GM12874 (cell line): Measurements from ENCODE around the gene TXN.

Experiments used
- TF ChIP-seq, protein P1 (sequence below): IDR thresholded peaks from 2 replicates; pipeline ENCODE4 v1.5.1; 2011; ENCODE audit warnings: low read depth, mild to moderate bottlenecking, control low read depth, low read length, moderate library complexity; ENCODE audit not compliant: insufficient read depth

Gene TXN

DNA sequence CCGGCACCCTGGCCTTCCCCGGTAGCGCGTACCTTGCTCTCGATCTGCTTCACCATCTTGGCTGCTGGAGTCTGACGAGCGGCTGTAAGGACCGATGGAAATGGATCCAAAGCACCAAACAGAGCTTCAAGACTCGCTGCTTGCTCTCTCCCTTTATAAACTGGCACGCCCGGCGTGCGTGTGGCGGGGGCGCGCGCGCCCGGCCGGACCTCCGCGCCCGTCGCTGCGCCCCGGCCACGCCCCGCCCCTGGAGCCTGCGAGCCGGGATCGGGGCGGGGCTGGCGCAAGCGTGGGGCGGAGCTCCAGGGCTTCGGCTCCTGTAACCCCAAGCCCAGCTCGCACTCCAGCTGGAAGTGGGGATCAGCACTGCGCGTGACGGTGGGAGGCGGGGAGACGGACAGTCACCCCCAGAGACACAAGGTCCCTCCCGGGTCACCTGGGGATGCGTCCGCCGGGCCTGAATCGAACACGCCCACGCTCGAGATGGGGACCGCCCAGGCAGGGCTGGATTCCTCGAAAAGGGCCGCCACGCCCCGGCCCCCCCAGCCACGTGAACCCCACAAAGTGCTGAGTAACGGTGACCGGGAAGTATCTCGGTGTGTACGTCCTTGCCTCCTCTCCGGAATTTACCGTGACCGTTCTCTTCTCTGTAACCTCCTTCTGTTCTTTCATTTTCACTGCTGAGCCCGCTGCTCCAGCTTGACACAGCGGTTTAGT lies at the start of gene TXN:
TSS of gene TXN (minus strand) at position 128 of the 717 bp plus-strand sequence. CDS start at position 56, 72 bp downstream.
- TF ChIP-seq, protein P1, sequence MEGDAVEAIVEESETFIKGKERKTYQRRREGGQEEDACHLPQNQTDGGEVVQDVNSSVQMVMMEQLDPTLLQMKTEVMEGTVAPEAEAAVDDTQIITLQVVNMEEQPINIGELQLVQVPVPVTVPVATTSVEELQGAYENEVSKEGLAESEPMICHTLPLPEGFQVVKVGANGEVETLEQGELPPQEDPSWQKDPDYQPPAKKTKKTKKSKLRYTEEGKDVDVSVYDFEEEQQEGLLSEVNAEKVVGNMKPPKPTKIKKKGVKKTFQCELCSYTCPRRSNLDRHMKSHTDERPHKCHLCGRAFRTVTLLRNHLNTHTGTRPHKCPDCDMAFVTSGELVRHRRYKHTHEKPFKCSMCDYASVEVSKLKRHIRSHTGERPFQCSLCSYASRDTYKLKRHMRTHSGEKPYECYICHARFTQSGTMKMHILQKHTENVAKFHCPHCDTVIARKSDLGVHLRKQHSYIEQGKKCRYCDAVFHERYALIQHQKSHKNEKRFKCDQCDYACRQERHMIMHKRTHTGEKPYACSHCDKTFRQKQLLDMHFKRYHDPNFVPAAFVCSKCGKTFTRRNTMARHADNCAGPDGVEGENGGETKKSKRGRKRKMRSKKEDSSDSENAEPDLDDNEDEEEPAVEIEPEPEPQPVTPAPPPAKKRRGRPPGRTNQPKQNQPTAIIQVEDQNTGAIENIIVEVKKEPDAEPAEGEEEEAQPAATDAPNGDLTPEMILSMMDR: no peak

- TF ChIP-seq, protein P1: no peak
Measured at GRCh38 chr9:110303133-110303532, 46.8 kb upstream of the TXN start.

- TF ChIP-seq, protein P1: no peak
Measured at GRCh38 chr9:110298043-110298605, 41.8 kb upstream of the TXN start.

DNA sequence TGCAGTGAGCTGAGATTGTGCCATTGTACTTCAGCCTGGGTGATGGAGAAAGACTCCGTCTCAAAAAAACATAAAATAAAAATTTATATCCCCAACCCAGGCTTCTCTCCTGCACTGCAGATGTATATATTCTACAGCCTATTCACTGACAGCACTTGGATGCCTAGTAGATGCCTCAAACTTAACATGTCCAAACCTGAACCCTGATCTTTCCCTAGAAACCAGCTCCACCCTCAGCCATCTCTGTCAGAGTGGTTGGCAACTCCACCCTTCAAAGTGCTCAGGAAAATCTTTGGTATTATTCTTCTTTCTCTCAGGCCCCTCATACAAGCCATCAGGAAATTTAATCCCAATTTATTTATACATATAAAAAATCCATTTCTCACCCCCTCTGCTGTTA lies 36.9 kb upstream of the TXN start:
- TF ChIP-seq, protein P1: no peak

DNA sequence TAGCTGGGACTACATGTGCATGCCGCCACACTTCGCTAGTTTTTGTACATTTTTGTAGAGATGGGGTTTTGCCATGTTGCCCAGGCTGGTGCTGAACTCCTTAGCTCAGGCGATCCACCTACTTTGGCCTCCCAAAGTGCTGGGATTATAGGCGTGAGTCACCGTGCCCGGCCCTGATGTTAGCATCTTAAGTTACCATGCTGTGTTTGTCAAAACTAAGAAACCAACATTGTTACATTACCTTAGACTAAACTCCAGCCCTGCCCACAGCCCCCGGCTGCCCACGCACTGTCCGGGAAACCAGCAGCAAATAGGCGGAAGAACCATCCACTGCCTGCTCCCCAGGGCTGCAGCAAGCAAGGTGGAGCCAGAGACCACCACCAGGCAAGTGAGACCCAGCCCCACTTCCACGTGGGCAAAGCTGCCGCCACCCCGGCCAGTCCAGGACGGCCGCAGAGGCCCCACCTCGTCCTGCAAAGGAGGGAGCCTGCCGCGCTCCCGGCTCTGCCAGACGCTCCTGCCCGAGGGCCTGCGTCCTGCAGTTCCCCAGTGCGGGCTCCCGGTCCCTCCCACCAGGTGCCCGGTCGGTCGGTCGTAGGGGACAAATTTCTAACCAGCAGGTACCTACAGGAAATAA lies 35.7 kb upstream of the TXN start:
- TF ChIP-seq, protein P1: no peak

- TF ChIP-seq, protein P1: no peak
Measured at GRCh38 chr9:110290001-110290400, 33.7 kb upstream of the TXN start.

GRCh38 chr9:110288503-110288902 lies 32.2 kb upstream of the TXN start:
- TF ChIP-seq, protein P1: no peak
